Measurements from ENCODE around the gene C1QA. TPM values are rescaled to one million over a fixed set of nuclear protein-coding genes. Genes with fewer than 3 reads are reported as not detected.

Gene C1QA
- 10.4 TPM for total RNA-seq

DNA sequence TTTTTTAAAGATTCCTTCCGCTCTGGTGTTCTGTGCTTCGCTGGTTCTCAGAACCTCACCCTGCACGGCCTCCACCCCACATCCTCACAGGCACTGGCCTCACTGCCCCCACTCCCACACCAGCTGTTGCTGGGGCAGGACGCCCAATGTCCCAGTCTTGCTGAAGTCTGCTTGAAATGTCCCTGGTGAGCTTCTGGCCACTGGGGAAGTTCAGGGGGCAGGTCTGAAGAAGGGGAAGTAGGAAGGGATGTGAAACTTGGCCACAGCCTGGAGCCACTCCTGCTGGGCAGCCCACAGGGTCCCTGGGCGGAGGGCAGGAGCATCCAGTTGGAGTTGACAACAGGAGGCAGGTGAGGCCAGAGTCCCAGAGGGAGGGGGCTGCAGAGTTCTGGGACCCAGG is at the start of gene C1QA:
Gene C1QA (plus strand): TSS at position 276 of the 400 bp plus-strand sequence. CDS start 989 bp downstream, outside the sequence.
- no peak for ATAC-seq

DNA sequence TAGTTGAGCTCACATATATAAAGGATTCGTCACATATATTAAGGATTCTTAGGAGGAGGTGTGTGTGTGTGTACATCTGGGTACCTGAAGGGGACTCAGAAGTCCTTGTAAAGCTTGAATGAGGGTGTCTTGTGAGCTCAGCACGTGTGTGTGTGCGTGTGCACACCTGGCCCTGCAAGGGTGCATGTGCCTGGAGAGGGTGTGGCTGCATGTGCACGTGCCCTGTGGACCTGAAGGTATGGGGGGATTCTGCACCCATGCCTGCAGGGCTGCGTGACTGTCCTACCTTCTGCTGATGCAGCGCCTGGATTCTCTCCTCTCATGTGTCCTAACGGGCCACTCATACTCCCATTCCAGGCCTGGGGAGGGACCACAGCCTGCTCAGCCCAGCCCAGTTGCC is 49.2 kb upstream of the C1QA start:
- ATAC-seq: no peak

DNA sequence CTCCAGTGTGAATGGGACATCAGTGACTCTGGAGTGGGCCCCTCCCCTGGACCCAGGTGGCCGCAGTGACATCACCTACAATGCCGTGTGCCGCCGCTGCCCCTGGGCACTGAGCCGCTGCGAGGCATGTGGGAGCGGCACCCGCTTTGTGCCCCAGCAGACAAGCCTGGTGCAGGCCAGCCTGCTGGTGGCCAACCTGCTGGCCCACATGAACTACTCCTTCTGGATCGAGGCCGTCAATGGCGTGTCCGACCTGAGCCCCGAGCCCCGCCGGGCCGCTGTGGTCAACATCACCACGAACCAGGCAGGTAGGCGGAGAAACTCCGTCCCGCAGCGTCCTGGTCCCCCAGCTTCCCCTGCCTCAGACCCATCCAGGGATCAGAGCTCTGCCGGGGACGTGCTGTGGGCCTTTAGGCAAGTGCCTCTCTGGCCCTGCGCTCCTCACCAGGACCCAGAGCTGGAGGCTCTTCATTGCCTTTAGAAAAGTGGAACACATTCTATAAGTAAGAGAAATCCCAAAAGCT is 47.5 kb upstream of the C1QA start:
- no peak for ATAC-seq

- no peak for ATAC-seq
These were observed 44.9 kb upstream of the C1QA start for GRCh38 chr1:22591576-22591975.

DNA sequence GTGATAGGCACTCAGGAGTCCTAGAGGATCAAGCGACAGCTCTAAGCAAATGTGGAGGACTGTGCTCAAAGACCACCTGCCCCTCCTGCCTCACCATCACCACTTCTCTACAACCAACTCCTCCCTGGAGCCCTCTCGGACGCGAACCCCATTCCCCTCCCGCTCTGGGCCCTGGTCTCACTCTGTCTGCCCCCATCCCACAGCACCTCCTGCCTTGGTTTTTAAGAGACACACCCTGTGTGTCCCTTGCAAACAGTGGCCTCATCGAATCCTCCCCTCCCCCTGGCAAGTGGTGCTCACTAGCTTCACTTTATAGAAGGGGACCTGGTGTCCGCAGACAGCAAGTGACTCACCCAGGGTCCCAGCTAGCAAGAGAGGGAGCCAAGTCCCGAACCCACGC is 44.4 kb upstream of the C1QA start:
- no peak for ATAC-seq

GRCh38 chr1:22592919-22593790 is 43.3 kb upstream of the C1QA start:
- peak; percentile 41 for ATAC-seq

DNA sequence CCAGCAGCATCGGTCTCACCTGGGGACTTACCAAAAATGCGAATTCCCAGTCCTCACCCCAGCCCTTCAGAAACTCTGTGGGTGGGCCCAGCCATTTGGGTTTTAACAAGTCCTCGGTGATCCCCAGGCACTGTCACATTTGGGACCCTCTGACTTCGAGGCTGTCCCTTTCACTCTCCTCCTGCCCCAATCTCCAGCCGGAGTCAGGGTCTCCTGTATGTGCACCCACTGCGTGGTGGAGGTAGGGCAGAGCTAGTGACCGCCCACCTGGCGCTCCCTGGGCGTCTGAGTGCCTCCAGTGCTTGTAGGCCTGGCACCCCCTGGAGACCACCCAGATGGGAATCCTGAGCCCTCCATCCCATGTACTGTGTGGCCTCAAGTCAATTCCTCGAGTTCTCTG is 42.0 kb upstream of the C1QA start:
- no peak for ATAC-seq

GRCh38 chr1:22595108-22595507 is 41.3 kb upstream of the C1QA start:
- no peak for ATAC-seq

DNA sequence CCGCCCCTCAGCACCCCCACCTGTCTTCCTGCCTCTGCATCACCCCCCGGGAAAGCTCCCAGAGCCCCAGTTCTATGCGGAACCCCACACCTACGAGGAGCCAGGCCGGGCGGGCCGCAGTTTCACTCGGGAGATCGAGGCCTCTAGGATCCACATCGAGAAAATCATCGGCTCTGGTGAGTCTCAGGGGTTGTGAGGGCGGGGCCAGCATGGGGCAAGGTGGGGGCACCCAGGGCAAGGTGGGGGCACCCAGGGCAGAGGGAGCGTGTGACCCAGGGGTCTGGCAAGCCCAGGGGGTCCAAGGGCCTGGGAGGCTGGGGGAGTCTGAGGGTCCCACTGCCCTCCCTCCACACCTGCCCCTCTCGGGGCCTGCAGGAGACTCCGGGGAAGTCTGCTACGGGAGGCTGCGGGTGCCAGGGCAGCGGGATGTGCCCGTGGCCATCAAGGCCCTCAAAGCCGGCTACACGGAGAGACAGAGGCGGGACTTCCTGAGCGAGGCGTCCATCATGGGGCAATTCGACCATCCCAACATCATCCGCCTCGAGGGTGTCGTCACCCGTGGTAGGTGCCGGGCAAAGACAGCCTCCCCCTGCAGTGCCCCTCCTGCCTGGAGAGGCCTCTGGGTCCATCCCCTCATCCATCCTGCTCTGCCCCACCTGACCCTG is 39.0 kb upstream of the C1QA start:
- ATAC-seq: no peak

GRCh38 chr1:22597996-22598395 is 38.4 kb upstream of the C1QA start:
- no peak for ATAC-seq

- no peak for ATAC-seq
These were observed 37.7 kb upstream of the C1QA start for GRCh38 chr1:22598736-22599135.

- peak; percentile 29 for ATAC-seq
These were observed 36.2 kb upstream of the C1QA start for GRCh38 chr1:22600071-22600816.

- no peak for ATAC-seq
These were observed 35.4 kb upstream of the C1QA start for GRCh38 chr1:22600817-22601605.

- no peak for ATAC-seq
These were observed 34.8 kb upstream of the C1QA start for GRCh38 chr1:22601610-22602009.

GRCh38 chr1:22602060-22602740 is 34.2 kb upstream of the C1QA start:
- peak; percentile 26 for ATAC-seq

DNA sequence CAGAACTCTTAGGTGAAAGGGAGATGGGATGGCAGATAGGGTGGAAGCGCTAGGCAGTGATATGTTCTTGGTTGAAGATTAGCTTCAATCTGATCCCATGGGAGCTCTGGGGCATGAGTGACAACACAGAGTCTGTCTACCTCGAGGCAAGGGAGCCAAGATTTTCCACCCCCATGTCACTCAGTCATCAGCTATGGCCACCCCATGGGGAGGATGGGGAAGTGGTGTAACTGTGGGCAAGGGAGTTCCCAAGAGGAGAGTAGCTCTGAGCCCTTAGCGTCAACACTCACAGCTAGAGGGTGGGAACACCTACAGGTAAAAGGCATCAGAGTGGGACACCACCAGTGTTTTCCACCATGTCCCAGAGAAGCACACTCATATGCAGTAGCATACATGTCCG is 30.3 kb upstream of the C1QA start:
- no peak for ATAC-seq

GRCh38 chr1:22607154-22607553 is 29.3 kb upstream of the C1QA start:
- ATAC-seq: no peak

DNA sequence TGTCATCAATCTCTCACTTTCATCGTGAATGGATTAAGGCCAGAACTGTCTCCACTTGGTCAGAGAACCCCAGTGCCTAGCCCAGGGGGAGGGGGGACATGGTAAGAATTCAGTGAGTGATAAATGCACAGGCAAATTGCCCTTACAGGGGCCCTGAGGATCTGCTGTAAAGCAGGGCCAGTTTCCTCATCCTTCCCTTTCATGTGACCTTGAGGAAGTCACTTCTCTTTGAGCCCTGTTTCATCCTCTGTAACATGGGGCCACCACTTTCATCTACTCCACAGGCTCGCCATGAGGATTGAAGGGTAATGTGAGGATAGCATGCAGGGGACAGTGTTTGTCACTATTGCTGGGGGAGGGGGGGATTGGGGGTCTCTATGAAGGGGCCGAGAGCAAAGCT is 28.1 kb upstream of the C1QA start:
- ATAC-seq: no peak

DNA sequence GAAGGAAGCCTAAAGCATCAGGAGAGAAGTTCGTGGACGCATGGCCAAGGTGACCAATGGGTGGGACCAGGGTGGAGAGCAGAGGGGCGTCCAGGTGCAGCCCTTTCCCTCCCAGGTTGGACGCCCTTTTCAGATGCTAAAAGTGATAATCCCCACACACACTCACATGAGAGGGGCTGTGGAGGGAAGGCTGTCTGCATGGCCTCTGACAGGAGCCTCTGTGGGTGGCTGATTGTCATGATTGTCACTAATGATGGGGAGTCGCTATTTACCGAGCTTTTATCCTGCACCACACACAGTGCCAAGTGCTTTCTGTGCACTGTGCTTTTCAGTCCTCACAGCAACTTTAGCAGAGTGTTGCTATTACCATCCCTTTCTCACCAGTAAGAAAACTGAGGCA is 27.1 kb upstream of the C1QA start:
- ATAC-seq: no peak

DNA sequence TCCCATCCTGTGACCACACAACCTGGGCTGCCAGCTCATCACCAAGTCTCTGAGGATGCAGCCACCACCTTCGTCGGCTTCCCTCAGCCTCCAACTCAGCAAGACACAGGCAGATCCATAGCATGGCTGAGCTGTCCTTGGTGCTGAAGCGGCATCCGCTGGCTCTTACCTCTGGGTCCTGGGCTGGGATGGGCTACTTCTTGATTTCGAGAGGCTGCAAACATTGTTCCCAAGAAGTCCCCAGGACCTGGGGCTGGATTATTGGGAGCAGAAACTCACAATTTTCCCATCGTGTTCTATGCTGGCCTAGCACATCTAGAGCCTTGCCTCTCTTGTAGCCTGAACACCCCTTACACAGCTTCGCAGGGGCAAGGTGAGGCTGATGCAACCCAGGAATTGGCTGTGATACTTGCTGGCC is 24.9 kb upstream of the C1QA start:
- peak; percentile 53 for ATAC-seq
